Measurements from ENCODE around the gene OR6J1.
"Not testable (repeated sequence)": the region's sequence is repeated elsewhere in the genome, so short reads cannot be mapped to it uniquely, and the experiment has no call there.

The OR6J1 gene

GRCh38 chr14:22651586-22651985 is 7.4 kb upstream of the OR6J1 start:
- no peak for DNase-seq (ENCODE audit: low read depth, low spot score)
- no peak overlapping the region for H3K27ac ChIP-seq

GRCh38 chr14:22650960-22651521 is 6.9 kb upstream of the OR6J1 start:
- peak; percentile 58 for DNase-seq (ENCODE audit: low read depth, low spot score)
- peak overlapping the region; percentile 65 for H3K27ac ChIP-seq

GRCh38 chr14:22650046-22650739 is 6.0 kb upstream of the OR6J1 start:
- no peak for DNase-seq (ENCODE audit: low read depth, low spot score)
- peak overlapping the region; percentile 65 for H3K27ac ChIP-seq

GRCh38 chr14:22648506-22648905 is 4.4 kb upstream of the OR6J1 start:
- peak overlapping the region; percentile 25 for H3K27ac ChIP-seq
- DNase-seq (ENCODE audit: low read depth, low spot score) = no peak

GRCh38 chr14:22646570-22647254 is 2.6 kb upstream of the OR6J1 start:
- H3K27ac ChIP-seq = peak overlapping the region; percentile 94
- peak; percentile 70 for DNase-seq (ENCODE audit: low read depth, low spot score)

GRCh38 chr14:22641846-22642245 is 2.3 kb downstream of the OR6J1 start:
- no peak overlapping the region for H3K27ac ChIP-seq
- no peak for DNase-seq (ENCODE audit: low read depth, low spot score)

GRCh38 chr14:22640192-22640591 is 4.0 kb downstream of the OR6J1 start:
- no peak overlapping the region for H3K27ac ChIP-seq
- no peak for DNase-seq (ENCODE audit: low read depth, low spot score)

- not testable (repeated sequence) for H3K27ac ChIP-seq; DNase-seq (ENCODE audit: low read depth, low spot score)
Observed at GRCh38 chr14:22635980-22636379, 8.2 kb downstream of the OR6J1 start.

- DNase-seq (ENCODE audit: low read depth, low spot score) = no peak
- no peak overlapping the region for H3K27ac ChIP-seq
Observed at GRCh38 chr14:22634233-22634900, 9.8 kb downstream of the OR6J1 start.

GRCh38 chr14:22630486-22630885 is 13.7 kb downstream of the OR6J1 start:
- H3K27ac ChIP-seq = no peak overlapping the region
- no peak for DNase-seq (ENCODE audit: low read depth, low spot score)

- no peak overlapping the region for H3K27ac ChIP-seq
- no peak for DNase-seq (ENCODE audit: low read depth, low spot score)
Observed at GRCh38 chr14:22630066-22630465, 14.1 kb downstream of the OR6J1 start.

GRCh38 chr14:22629361-22629760 is 14.8 kb downstream of the OR6J1 start:
- H3K27ac ChIP-seq = no peak overlapping the region
- DNase-seq (ENCODE audit: low read depth, low spot score) = no peak

- H3K27ac ChIP-seq = no peak overlapping the region
- no peak for DNase-seq (ENCODE audit: low read depth, low spot score)
Observed at GRCh38 chr14:22627506-22628263, 16.5 kb downstream of the OR6J1 start.

- no peak for DNase-seq (ENCODE audit: low read depth, low spot score)
- H3K27ac ChIP-seq = no peak overlapping the region
Observed at GRCh38 chr14:22626590-22626989, 17.6 kb downstream of the OR6J1 start.

- DNase-seq (ENCODE audit: low read depth, low spot score) = no peak
- no peak overlapping the region for H3K27ac ChIP-seq
Observed at GRCh38 chr14:22623047-22623446, 21.1 kb downstream of the OR6J1 start.

GRCh38 chr14:22622255-22622654 is 21.9 kb downstream of the OR6J1 start:
- H3K27ac ChIP-seq = no peak overlapping the region
- no peak for DNase-seq (ENCODE audit: low read depth, low spot score)

- DNase-seq (ENCODE audit: low read depth, low spot score); H3K27ac ChIP-seq: not testable (repeated sequence)
Observed at GRCh38 chr14:22615765-22616164, 28.4 kb downstream of the OR6J1 start.

- H3K27ac ChIP-seq = peak overlapping the region; percentile 61
- DNase-seq (ENCODE audit: low read depth, low spot score) = peak; percentile 93
Observed at GRCh38 chr14:22614240-22614799, 29.8 kb downstream of the OR6J1 start.

- no peak for DNase-seq (ENCODE audit: low read depth, low spot score)
- H3K27ac ChIP-seq = peak overlapping the region; percentile 61
Observed at GRCh38 chr14:22613736-22614239, 30.4 kb downstream of the OR6J1 start.

Measured in epithelial cell of prostate (primary cell).